ENCODE results near the gene TUBB6. TPM values are rescaled to one million over a fixed set of nuclear protein-coding genes. Genes with fewer than 3 reads are reported as not detected.
A peak's percentile ranks its signal among the peaks of the same experiment; 100 is the strongest.

Gene TUBB6
- total RNA-seq, 1 donor from 2014 or later: 35.6 TPM

- no peaks in the 10 kb centered on the region for H3K9me3 Mint-ChIP-seq (ENCODE audit: unreplicated experiment)
Observed at GRCh38 chr18:12359515-12359927, 51.5 kb downstream of the TUBB6 start.

GRCh38 chr18:12361770-12362378 is 53.8 kb downstream of the TUBB6 start:
- no peak for DNase-seq
- H3K4me3 Mint-ChIP-seq (ENCODE audit: unreplicated experiment): no peak overlapping the region
- H3K27ac Mint-ChIP-seq (ENCODE audit: unreplicated experiment): no peak overlapping the region
- peaks cover 4% of the 10 kb centered on the region for H3K4me1 Mint-ChIP-seq (ENCODE audit: low read depth, unreplicated experiment)
- H3K36me3 Mint-ChIP-seq (ENCODE audit: unreplicated experiment): no peaks in the 10 kb centered on the region
- TF ChIP-seq CTCF (IDR thresholded peaks at IDR 0.05; ENCODE audit: partially characterized antibody, unreplicated experiment): no peak
- H3K9me3 Mint-ChIP-seq (ENCODE audit: unreplicated experiment): peaks cover 1% of the 10 kb centered on the region
- H3K27me3 Mint-ChIP-seq (ENCODE audit: unreplicated experiment): peaks cover 2% of the 10 kb centered on the region

More at GRCh38 chr18:12359515-12359927, 51.5 kb downstream of the TUBB6 start:
- H3K36me3 Mint-ChIP-seq (ENCODE audit: unreplicated experiment): peaks cover 4% of the 10 kb centered on the region
- no peak for DNase-seq
- no peak overlapping the region for H3K4me3 Mint-ChIP-seq (ENCODE audit: unreplicated experiment)
- no peak for TF ChIP-seq CTCF (IDR thresholded peaks at IDR 0.05; ENCODE audit: partially characterized antibody, unreplicated experiment)
- no peaks in the 10 kb centered on the region for H3K4me1 Mint-ChIP-seq (ENCODE audit: low read depth, unreplicated experiment)
- H3K27ac Mint-ChIP-seq (ENCODE audit: unreplicated experiment): no peak overlapping the region
- peaks cover 2% of the 10 kb centered on the region for H3K27me3 Mint-ChIP-seq (ENCODE audit: unreplicated experiment)

- H3K4me3 Mint-ChIP-seq (ENCODE audit: unreplicated experiment): no peak overlapping the region
- H3K27me3 Mint-ChIP-seq (ENCODE audit: unreplicated experiment): peaks cover 2% of the 10 kb centered on the region
- H3K9me3 Mint-ChIP-seq (ENCODE audit: unreplicated experiment): peaks cover 3% of the 10 kb centered on the region
- no peak for DNase-seq
- TF ChIP-seq CTCF (IDR thresholded peaks at IDR 0.05; ENCODE audit: partially characterized antibody, unreplicated experiment): no peak
- H3K27ac Mint-ChIP-seq (ENCODE audit: unreplicated experiment): no peak overlapping the region
- H3K36me3 Mint-ChIP-seq (ENCODE audit: unreplicated experiment): no peaks in the 10 kb centered on the region
- peaks cover 9% of the 10 kb centered on the region for H3K4me1 Mint-ChIP-seq (ENCODE audit: low read depth, unreplicated experiment)
Observed at GRCh38 chr18:12362473-12363174, 54.6 kb downstream of the TUBB6 start.

DNA sequence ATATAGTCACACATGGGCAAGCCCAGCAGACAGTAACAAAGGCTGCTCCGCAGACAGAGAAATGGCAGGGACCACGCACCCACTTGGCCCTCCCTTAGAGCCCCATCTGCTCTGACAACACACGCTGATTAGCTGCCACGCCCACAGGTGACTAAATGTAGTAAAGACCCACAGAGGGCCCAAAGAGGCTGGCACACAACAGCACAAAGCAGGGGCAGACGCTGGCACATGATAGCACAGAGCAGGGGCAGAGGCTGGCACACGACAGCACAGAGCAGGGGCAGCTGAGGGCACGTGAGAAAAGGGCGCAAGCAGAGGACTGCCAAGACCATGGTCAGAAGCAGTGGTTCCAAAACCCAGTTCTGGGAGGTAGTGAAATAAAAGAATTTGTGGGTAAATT is 58.3 kb downstream of the TUBB6 start:
- no peak overlapping the region for H3K4me3 Mint-ChIP-seq (ENCODE audit: unreplicated experiment)
- H3K9me3 Mint-ChIP-seq (ENCODE audit: unreplicated experiment): peaks cover 3% of the 10 kb centered on the region
- peaks cover 9% of the 10 kb centered on the region for H3K4me1 Mint-ChIP-seq (ENCODE audit: low read depth, unreplicated experiment)
- no peaks in the 10 kb centered on the region for H3K36me3 Mint-ChIP-seq (ENCODE audit: unreplicated experiment)
- no peak for TF ChIP-seq CTCF (IDR thresholded peaks at IDR 0.05; ENCODE audit: partially characterized antibody, unreplicated experiment)
- no peak overlapping the region for H3K27ac Mint-ChIP-seq (ENCODE audit: unreplicated experiment)
- H3K27me3 Mint-ChIP-seq (ENCODE audit: unreplicated experiment): no peaks in the 10 kb centered on the region
- no peak for DNase-seq

DNA sequence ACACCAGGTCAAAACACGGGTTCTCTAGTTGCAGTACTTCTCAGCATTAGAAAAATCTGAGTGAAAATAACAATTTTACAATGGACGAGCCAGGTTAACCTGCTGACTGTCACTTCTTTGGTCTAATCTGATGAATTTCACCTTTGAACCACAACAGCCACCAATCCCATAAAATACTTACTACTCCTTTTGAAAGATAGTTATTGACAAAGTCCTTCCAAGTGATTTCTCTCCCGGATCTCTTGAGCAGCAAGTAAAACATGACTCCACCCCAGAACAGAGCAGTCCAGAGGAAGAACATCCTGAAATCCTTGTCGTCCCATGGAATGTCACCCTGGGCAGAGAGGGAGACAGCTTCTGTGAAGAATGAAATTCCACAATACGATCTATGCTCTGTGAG is 58.7 kb downstream of the TUBB6 start:
- Mint-ChIP-seq H3K36me3 (ENCODE audit: unreplicated experiment) (no peaks in the 10 kb centered on the region), H3K27ac (ENCODE audit: unreplicated experiment) (peak overlapping the region; percentile 24), H3K4me3 (ENCODE audit: unreplicated experiment) (no peak overlapping the region), H3K4me1 (ENCODE audit: low read depth, unreplicated experiment) (peaks cover 9% of the 10 kb centered on the region), H3K27me3 (ENCODE audit: unreplicated experiment) (no peaks in the 10 kb centered on the region), H3K9me3 (ENCODE audit: unreplicated experiment) (peaks cover 3% of the 10 kb centered on the region)
- no peak for TF ChIP-seq CTCF (IDR thresholded peaks at IDR 0.05; ENCODE audit: partially characterized antibody, unreplicated experiment)
- DNase-seq: no peak
